NCI-H526 treated with DMSO at 0.1 percent for 48 hours (cell line): ENCODE results near the gene BECN2.
"Not testable (repeated sequence)": the region's sequence is repeated elsewhere in the genome, so short reads cannot be mapped to it uniquely, and the experiment has no call there.

ENCODE experiments used
- DNase-seq: peaks from one replicate; lab custom pipeline; 2025; lab: John Stamatoyannopoulos, UW

Gene BECN2

DNA sequence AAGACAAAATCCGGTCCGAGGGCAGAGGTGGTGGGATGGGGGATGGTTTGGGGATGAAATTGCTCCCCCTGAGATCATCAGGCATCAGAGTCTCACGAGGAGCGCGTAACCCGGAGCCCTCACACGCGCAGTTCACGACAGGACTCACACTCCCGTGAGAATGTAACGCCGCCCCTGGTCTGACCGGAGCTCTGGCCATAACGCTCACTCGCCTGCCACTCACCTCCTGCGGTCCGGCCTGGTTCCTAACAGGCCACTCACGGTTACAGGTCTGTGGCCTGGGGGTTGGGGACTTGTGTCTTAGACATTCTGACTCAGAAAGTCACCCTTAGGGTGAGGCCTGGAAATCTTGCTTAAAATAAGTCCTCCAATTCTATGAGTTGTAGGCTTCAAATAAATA, 21.5 kb downstream of the BECN2 start:
- DNase-seq: no peak

DNA sequence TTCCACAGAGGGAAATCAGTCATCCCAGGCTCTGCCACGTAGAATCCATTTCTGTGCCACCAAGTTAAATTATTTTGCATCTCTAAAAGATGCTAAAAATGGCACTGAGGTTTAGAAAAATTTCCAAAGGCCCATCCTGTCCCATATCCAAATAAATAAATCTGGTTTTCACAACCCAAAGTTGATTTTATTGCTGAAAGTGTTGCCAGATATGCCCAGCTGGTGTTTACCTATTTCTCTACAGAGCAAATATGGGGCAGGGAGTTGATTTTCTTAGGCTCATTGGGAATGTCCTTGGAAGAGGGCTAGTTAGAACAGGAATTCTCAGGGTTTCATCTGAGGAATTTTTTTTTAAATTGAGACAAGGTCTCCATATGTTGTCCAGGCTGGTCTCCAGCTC, 22.4 kb downstream of the BECN2 start:
- no peak for DNase-seq

DNA sequence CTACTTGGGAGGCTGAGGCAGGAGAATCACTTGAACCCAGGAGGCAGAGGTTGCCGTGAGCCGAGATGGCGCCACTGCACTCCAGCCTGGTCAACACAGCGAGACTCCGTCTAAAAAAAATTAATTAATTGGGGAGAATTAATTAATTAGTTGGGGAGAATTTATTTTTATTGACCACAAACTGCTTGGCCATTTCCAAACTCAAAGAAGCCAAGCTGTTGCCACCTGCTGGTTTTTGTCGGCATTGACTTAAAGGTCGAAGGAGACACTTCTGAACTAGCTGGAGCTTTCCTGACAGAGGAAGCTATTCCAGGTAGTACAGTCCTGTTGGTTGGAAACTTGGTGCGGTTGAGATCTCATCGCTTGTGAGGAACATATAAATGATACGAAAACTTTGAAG, 28.2 kb downstream of the BECN2 start:
- DNase-seq: no peak

DNA sequence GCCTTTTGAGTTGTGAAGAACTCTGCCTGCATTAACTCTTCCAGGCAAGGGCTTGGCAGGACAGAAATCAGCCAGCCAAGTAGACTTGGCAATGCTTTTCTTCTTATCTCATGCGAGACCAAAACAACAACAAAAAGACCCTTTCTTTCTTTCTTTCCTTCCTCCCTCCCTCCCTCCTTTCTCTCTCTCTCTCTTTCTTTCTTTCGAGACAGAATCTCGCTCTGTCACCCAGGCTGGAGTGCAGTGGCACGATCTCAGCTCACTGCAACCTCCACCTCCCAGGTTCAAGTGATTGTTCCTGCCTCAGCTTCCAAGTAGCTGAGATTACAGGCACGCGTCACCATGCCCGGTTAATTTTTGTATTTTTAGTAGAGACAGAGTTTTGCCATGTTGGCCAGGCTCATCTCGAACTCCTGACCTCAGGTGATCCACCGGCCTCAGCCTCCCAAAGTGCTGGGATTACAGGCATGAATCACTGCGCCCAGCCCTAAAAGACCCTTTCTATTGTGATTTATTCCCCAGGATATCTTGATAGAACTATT, 30.9 kb downstream of the BECN2 start:
- not testable (repeated sequence) for DNase-seq

DNA sequence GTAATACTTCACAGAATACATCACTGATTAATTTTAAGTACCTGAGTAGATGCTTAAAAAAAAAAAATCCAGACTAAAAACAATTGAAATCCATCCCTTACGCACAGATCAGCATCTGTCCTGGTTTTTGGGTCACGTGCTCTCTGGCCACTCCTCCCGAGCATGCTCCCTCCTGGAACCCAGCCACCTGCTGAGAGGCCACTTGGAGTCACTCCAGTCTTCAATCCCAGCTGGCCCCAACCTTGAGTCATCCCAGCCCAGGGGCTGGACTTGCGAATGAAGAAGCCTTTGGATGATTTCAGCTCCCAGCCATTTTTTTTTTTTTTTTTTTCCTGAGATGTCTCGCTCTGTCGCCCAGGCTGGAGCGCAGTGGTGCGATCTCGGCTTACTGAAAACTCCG, 32.5 kb downstream of the BECN2 start:
- no peak for DNase-seq

DNA sequence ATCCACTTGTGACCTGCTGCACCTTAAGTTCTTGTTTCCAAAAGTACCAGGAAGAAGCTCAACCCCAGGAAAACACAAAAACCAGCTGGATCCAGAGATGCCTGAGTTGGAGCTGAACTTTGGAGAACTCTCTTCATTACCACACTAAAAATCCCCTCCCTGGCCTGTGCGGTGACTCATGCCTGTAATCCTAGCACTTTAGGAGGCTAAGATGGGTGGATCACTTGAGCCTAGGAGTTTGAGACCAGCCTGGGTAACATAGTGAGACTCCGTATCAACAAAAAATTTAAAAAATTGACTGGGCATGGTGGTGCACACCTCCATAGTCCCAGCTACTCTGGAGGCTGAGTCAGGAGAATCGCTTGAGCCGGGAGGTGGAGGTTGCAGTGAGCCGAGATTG, 35.2 kb downstream of the BECN2 start:
- DNase-seq: no peak

DNA sequence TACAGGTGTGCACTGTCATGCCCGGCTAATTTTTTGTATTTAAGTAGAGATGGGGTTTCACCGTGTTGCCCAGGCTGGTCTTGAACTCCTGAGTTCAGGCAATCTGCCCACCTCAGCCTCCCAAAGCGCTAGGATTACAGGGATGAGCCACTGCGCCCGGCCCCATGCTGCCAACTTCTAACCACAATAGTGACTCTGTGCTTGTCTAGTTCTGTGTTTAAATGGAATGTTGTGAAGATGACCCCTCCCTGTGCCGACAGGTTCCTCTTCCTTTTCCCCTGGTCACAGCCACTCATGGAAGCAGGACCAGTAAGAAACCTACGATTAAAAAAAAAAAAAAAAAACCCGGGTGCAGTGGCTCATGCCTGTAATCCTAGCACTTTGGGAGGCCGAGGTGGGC, 36.6 kb downstream of the BECN2 start:
- DNase-seq: no peak

DNA sequence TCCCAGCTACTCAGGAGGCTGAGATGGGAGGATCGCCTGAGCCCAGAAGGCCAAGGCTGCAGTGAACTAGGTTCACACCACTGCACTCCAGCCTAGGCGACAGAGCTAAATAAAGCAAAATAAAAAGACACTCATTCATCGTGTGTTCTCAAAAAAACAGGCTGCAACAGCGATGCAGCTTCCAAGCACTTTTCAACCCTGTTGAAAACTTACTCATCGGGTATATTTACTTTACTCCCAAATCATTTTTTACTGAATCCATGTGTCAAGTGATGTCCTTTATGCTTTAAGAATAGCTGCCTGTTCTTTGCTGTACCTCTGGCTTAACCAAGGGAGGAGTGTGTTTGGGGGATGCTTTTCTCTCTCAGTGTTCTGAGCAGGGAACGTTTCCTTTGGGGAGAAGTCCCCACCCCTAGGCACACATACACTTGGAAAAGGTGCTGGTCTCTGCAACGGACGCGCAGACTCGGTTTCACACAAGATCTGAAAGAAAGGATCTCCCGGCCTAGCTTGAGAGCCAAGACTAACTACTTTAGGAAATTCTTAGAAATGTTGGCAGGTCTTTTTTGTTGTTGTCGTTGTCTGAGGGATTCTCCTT, 39.9 kb downstream of the BECN2 start:
- no peak for DNase-seq

DNA sequence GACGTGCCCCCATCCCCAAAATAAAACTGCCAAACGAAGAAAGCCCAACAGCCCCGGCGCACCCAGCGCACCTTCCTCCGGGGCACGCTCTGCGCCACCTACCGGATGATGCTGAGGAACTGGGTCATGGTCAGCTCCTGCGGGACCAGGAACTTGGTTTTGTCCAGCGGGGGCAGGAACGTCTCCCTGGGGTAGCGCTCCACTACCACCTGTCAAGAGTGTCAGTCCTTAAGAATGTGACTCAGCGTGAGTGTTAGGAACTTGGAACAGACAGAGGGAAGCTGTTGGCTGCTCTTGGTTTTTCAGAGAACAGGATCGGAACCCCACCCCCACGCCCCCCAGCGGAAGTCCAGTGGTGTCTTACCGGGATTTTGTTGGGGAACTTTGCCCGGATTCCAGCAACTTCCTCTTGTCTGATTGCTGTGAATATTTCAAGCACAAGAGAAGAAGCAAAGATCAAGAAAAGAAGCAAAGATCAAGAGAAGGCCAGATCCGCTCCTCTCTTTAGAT, 40.9 kb downstream of the BECN2 start:
- DNase-seq: no peak

DNA sequence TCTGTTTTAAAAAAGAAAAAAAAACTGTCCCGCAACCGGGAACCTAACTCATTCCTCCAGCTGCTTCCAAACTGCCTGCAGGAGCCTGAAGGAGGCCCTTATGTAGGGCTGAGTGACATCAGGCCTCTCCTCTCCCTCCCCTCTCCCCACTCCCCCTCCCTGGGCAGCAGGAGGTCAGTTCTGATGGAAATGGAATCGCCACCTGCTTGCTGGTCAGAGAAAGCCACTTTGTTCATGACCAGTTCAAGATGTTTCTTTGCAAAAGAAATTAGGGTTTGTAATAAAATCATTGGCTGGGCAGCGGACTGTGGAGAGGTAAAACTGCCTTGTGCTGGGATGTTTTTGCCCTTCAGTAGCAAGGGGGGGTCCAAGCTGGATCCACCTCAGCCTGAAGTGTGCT, 41.5 kb downstream of the BECN2 start, which contains the start of gene MAP1LC3C:
MAP1LC3C (minus strand) TSS at position 73 of the 400 bp plus-strand sequence. CDS start 90 bp downstream, outside the sequence.
- DNase-seq: no peak

DNA sequence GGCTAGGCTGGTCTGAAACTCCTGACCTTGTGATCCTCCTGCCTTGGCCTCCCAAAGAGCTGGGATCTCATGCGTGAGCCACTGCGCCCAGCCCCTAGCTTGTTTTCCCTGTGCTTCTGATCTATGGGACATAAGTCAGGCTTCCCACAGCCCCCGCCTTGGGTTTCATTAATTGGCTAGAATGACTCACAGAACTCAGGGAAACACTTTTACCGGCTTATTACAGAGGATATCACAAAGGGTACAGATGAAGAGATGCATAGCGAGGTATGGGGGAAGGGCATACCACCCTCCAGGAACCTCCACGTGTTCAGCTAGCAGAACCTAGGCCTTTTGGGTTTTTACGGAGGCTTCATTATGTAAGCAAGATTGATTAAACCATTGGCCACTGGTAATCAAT, 42.9 kb downstream of the BECN2 start:
- no peak for DNase-seq

DNA sequence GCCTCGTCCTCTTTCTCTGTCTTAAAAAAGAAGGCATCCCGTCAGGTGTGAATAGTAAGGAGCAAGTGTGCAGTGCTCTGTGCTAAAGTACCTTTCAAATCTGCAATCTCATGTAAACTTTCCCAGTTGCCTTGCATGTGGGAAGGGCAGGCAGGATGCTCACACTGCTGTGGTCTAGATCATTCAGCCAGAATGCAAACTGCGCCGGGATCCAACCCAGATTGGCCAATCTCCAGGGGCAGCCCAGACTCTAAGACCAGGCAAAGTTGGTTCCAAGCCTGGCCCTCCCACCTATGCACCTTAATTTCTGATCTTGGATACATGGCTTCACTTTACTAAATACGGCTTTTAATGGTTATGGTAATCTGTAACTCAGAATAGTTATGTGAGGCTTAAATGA, 44.5 kb downstream of the BECN2 start:
- no peak for DNase-seq

DNA sequence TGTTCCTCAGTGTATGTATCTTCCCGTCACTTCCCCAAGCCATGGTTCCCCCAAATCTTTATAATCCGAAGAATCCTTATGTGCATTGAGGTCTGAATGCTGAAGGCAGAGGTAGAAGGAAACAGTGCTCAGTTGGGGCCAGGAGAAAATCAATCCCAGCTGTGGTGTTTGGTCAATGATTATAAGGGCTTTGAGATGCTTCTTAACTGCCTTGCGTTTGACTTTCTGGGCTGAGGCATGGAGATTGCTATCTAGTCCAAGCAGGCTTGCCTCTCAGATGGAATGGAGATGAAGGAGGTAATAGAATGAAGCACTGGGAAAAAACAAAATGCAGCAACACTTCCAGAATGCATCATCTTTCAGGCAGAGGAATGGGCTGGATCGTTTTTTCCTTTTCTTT, 44.9 kb downstream of the BECN2 start:
- no peak for DNase-seq

DNA sequence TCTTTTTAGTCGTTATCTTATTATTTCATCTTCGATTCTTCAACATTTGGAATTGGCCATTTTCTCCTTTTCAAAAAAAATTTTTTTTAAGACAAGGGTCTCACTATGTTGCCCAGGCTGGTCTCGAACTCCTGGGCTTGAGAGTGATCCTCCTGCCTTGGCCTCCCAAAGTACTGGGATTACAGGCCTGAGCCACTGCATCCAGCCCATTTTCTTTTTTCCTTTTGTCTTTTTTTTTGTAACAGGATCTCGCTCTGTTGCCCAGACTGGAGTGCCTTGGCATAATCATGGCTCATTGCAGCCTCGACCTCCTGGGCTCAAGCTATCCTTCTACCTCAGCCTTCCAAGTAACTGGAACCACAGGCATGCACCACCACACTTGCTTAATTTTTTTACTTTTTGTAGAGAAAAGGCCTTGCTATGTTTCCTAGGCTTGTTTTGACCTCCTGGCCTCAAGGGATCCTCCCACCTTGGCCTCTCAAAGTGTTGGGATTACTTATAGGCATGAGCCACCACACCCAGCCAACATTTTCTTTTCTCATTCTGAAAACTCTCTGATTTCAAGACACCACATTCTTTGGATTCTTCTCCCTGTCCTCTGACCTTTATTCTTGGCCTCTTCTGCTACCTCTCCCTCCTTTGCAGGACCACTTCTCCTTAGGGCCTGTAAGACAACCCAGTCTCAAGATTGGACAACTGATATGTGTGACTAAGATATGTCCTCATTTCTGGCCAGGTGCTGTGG, 47.4 kb downstream of the BECN2 start:
- no peak for DNase-seq

DNA sequence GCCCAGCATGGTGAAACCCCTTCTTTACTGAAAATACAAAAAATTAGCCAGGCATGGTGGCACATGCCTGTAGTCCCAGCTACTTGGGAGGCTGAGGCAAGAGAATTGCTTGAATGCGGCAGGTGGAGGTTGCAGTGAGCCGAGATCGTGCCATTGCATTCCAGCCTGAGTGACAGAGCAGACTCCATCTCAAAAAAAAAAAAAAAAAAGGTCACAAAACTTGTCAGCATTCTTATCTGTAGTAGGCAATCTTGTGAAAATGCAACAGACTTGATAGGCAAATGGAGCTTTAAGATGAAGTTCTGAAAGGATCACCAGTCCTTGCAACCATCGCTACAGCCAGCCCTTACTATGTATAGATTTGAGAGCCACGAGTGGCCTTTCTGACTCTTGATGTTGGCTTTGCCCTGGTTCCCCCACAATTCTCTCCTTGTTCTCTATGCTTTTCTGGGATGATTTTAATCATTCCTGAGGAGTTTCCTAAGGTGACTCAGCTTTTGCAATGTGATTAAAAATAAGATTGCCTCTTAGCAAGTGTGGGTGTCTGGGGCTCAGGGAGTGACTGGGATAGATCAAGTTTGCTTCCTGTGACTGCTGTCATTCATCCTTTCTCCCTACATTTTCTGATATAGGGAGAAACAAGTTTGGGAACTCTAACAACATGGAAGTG, 48.4 kb downstream of the BECN2 start:
- DNase-seq: no peak

DNA sequence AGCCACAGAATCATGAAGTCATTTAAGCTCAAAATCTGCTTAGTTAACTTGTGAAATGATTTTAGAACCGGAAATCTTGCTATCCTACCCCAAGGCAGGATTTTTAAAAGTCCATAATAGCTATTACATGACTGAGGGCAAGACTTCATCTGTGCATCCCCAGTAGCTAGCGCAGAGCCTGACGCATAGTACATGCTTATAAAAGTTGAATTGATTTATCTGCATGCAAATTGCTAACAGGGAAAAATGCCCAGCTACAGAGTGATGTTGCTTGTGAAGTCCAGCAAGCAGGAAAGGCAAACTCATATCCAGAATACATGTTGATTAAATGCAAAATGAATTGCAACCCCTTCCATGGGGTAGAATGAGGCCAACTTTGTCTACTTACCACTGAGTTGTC, 49.4 kb downstream of the BECN2 start:
- DNase-seq: no peak
